Measurements from ENCODE around the gene RASL10A. TPM values are rescaled to one million over a fixed set of nuclear protein-coding genes. Genes with fewer than 3 reads are reported as not detected.
A peak's percentile ranks its signal among the peaks of the same experiment; 100 is the strongest.

Gene RASL10A
- total and polyA plus RNA-seq, 9 of the 15 experiments (the other 6 are each of a cell fraction or from before 2014, with no cell fraction given), result 0.17 to 1.2 (median 0.45) TPM; not detected in 3

GRCh38 chr22:29266564-29267461, 48.7 kb downstream of the RASL10A start:
- intact Hi-C loops (cut with micrococcal nuclease), result loop anchor here (10.0 kb wide), 1 partner anchor 382 kb away; the partner anchor contains the start of gene ZNRF3
- H3K27ac ChIP-seq (ENCODE audit: extremely low read depth, low read depth, low read length), result peak overlapping the region; percentile 100
- in situ Hi-C loops (cut with MboI), result no loop called here

More at GRCh38 chr22:29266564-29267461, 48.7 kb downstream of the RASL10A start:
- peak; percentile 7; the same call in 2 of the 3 replicates for ATAC-seq
- Histone ChIP-seq H3K4me3 (peak overlapping the region; percentile 91), H3K4me1 (replicated peaks in 1 of 2; ENCODE audit: control insufficient read depth in 2 of 2, insufficient read depth in 2 of 2, low read length in 2 of 2) (peaks cover 24 to 28% of the 10 kb centered on the region in 2 experiments; a peak in 4 of 5 replicates), H3K9me1 (ENCODE audit: control insufficient read depth, insufficient read depth, low read length) (peaks cover 3% of the 10 kb centered on the region), H3K79me2 (ENCODE audit: control insufficient read depth, insufficient read depth, low read length) (peaks cover 63% of the 10 kb centered on the region), H3K36me3 (ENCODE audit: control insufficient read depth, insufficient read depth, low read length) (peaks cover 60% of the 10 kb centered on the region), H3K4me2 (ENCODE audit: insufficient read depth, low read length) (peak overlapping the region; percentile 96), H3K27me3 (ENCODE audit: control insufficient read depth in 2 of 2, insufficient read depth in 2 of 2, low read length in 2 of 2) (no peaks in the 10 kb centered on the region), H3K9ac (ENCODE audit: insufficient read depth in 1 of 2, low read depth in 2 of 2, low read length in 2 of 2) (peak overlapping the region; percentile 100), H4K20me1 (replicated peaks; ENCODE audit: control insufficient read depth, insufficient read depth, low read length) (peaks cover 32% of the 10 kb centered on the region), H3K9me3 (replicated peaks; ENCODE audit: control insufficient read depth, insufficient read depth, low read depth, low read length) (no peaks in the 10 kb centered on the region), H2AFZ (ENCODE audit: low read depth, low read length) (peak overlapping the region; percentile 100)
- ChIA-PET CTCF (ENCODE audit: low intra/inter-chr PET ratio) (no interaction called here), POLR2A (interaction anchor here (0.6 to 2.9 kb wide), 12 partner anchors 8 to 1916 kb away, joined by 3 to 10 read pairs (median 3); partner anchors contain the start of gene XBP1)
- peak in 1 of 4 experiments; percentile 27 for DNase-seq (ENCODE audit: extremely low read depth in 1 of 4, low spot score in 3 of 4)
- FAIRE-seq, result peak; percentile 19
- 3% methylated on average over 9 of the region's 13 CpGs for WGBS (ENCODE audit: insufficient coverage, low coverage, missing lambda C conversion rate)
- TF ChIP-seq ETS1 (conservative IDR thresholded peaks at IDR 0.05; ENCODE audit: control insufficient read depth, low read depth, low read length), result no peak
- TF ChIP-seq RFX7 (CRISPR knock-in tag; IDR thresholded peaks at IDR 0.05), result no peak
- TF ChIP-seq KDM5B (IDR thresholded peaks at IDR 0.05; ENCODE audit: insufficient replicate concordance, low read depth, low read length), result peak; percentile 15
- TF ChIP-seq POLR3A (IDR thresholded peaks at IDR 0.05; ENCODE audit: borderline replicate concordance, extremely low read depth, insufficient read depth, insufficient read length), result no peak
- peak; percentile 18 for TF ChIP-seq RBBP5 (IDR thresholded peaks at IDR 0.05; ENCODE audit: borderline replicate concordance, insufficient read depth, low read length, poor library complexity, severe bottlenecking)
- 0 out of 2 replicates have a peak, but pooled peaks have one; percentile 30 for TF ChIP-seq ZFX (CRISPR knock-in tag; IDR thresholded peaks at IDR 0.05)
- no TSS peak for BruUV-seq (replicated peaks)

All from K562 (cell line).